ENCODE results near the gene HDAC4.

Gene HDAC4

DNA sequence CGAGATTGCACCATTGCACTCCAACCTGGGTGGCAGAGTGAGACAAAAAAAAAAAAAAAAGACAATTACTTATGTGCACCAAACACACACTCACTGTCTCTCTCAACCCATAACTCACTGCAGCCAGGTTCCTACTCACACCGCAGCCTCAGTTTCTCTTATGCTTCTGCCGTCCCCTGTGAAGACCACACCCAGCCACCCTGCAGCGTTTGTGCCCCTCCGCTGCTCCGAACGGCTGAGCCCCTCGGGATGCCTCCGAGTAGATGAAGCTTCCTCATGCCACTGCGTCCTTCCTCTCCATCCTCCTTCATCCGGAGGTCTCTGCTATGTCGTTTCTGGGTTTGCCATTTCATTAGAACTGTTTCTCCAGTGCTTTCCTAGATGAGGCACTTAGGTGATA is 392.8 kb downstream of the HDAC4 start:
- no peaks in the 10 kb centered on the region for H3K9me2 ChIP-seq (ENCODE audit: low read depth, low read length)
- TF ChIP-seq, protein P1, sequence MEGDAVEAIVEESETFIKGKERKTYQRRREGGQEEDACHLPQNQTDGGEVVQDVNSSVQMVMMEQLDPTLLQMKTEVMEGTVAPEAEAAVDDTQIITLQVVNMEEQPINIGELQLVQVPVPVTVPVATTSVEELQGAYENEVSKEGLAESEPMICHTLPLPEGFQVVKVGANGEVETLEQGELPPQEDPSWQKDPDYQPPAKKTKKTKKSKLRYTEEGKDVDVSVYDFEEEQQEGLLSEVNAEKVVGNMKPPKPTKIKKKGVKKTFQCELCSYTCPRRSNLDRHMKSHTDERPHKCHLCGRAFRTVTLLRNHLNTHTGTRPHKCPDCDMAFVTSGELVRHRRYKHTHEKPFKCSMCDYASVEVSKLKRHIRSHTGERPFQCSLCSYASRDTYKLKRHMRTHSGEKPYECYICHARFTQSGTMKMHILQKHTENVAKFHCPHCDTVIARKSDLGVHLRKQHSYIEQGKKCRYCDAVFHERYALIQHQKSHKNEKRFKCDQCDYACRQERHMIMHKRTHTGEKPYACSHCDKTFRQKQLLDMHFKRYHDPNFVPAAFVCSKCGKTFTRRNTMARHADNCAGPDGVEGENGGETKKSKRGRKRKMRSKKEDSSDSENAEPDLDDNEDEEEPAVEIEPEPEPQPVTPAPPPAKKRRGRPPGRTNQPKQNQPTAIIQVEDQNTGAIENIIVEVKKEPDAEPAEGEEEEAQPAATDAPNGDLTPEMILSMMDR (IDR thresholded peaks at IDR 0.05; ENCODE audit: low read length): no peak
- TF ChIP-seq EZH2 (IDR thresholded peaks at IDR 0.05; ENCODE audit: borderline replicate concordance, low read length): no peak
- H3K79me2 ChIP-seq (ENCODE audit: insufficient read depth, low read length): no peaks in the 10 kb centered on the region
- peaks cover 8% of the 10 kb centered on the region; the same call in 1 of the 2 replicates for H3K27me3 ChIP-seq (ENCODE audit: insufficient read depth, low read length)
- no peak overlapping the region for H3K27ac ChIP-seq (ENCODE audit: low read depth, low read length, poor library complexity, severe bottlenecking)
- H3K36me3 ChIP-seq (ENCODE audit: insufficient read depth, low read length): no peaks in the 10 kb centered on the region
- no peaks in the 10 kb centered on the region for H4K20me1 ChIP-seq (ENCODE audit: insufficient read depth, low read length)
- no peaks in the 10 kb centered on the region for H3K9me3 ChIP-seq (ENCODE audit: low read length)
- no peak overlapping the region for H3K4me3 ChIP-seq (ENCODE audit: low read depth, low read length, poor library complexity, severe bottlenecking)
- H3F3A ChIP-seq (ENCODE audit: insufficient read depth, low read length): no peaks in the 10 kb centered on the region
- H3K9ac ChIP-seq (ENCODE audit: low read length): no peak overlapping the region
- H2AFZ ChIP-seq (ENCODE audit: low read length): no peak overlapping the region
- H3K4me1 ChIP-seq (ENCODE audit: insufficient read depth, low read length, severe bottlenecking): no peaks in the 10 kb centered on the region
- H3K4me2 ChIP-seq (ENCODE audit: low read length): no peak overlapping the region

DNA sequence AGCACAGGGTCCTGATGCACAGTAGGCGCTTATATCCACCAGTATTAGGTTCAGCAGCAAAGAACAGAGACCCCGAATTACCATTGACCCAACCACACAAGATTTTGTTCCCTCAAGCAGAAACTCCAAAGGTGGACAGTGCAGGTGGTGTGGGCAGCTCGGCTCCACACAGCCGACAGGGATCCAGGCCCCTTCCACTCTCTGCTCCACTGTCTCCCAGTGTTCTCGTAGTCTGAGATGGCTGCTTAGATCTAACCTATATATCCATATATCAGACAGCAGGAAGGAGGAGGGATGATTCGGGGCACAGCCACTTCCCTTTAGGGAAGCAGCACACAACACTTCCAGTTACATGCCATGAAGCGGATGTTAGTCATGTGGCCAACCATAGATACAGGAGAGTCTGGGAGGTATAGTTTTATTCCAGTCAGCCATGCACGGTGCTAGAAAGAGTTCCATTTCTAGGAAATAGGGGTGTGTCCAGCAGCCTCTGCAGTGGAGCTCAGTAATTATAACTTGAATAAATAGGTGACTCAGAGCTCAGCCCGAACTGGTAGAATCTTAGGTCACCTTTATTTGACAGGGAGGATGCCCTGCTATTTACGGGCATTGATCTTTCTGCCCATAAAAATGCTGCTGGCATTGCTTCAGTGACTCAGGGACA is 394.1 kb downstream of the HDAC4 start:
- Histone ChIP-seq H3K27ac (ENCODE audit: low read depth, low read length, poor library complexity, severe bottlenecking) (no peak overlapping the region), H3K27me3 (ENCODE audit: insufficient read depth, low read length) (peaks cover 5% of the 10 kb centered on the region; the same call in 1 of the 2 replicates), H2AFZ (ENCODE audit: low read length) (no peak overlapping the region), H3K9ac (ENCODE audit: low read length) (no peak overlapping the region), H3K79me2 (ENCODE audit: insufficient read depth, low read length) (no peaks in the 10 kb centered on the region), H3K4me1 (ENCODE audit: insufficient read depth, low read length, severe bottlenecking) (no peaks in the 10 kb centered on the region), H4K20me1 (ENCODE audit: insufficient read depth, low read length) (no peaks in the 10 kb centered on the region), H3K9me3 (ENCODE audit: low read length) (no peaks in the 10 kb centered on the region), H3K36me3 (ENCODE audit: insufficient read depth, low read length) (no peaks in the 10 kb centered on the region), H3F3A (ENCODE audit: insufficient read depth, low read length) (no peaks in the 10 kb centered on the region), H3K9me2 (ENCODE audit: low read depth, low read length) (no peaks in the 10 kb centered on the region), H3K4me3 (ENCODE audit: low read depth, low read length, poor library complexity, severe bottlenecking) (no peak overlapping the region), H3K4me2 (ENCODE audit: low read length) (no peak overlapping the region)
- TF ChIP-seq, protein P1 (IDR thresholded peaks at IDR 0.05; ENCODE audit: low read length): no peak
- TF ChIP-seq EZH2 (IDR thresholded peaks at IDR 0.05; ENCODE audit: borderline replicate concordance, low read length): no peak

DNA sequence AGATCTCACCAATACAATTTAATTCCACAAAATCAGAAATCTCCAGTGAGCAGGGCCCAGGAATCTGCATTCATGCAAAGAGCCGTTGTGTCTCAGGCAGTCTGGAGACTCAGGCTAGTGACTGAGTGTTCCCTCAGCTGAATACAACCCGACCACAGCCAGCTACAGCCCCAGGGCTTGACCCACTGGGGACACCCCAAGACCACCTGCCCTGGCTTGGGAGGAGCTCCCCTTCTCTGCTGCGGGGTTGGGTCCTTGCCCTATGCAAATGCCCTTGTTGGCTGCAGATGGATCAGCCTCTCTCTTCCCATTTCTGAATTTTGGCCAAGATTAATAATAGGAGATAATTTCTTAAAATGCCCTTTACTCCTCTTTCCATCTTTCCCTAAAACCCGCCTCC is 395.2 kb downstream of the HDAC4 start:
- H3K27me3 ChIP-seq (ENCODE audit: insufficient read depth, low read length): peaks cover 3% of the 10 kb centered on the region; the same call in 1 of the 2 replicates
- no peaks in the 10 kb centered on the region for H4K20me1 ChIP-seq (ENCODE audit: insufficient read depth, low read length)
- no peak overlapping the region for H3K27ac ChIP-seq (ENCODE audit: low read depth, low read length, poor library complexity, severe bottlenecking)
- H3K9me2 ChIP-seq (ENCODE audit: low read depth, low read length): no peaks in the 10 kb centered on the region
- H3K79me2 ChIP-seq (ENCODE audit: insufficient read depth, low read length): no peaks in the 10 kb centered on the region
- H3K4me2 ChIP-seq (ENCODE audit: low read length): no peak overlapping the region
- no peaks in the 10 kb centered on the region for H3F3A ChIP-seq (ENCODE audit: insufficient read depth, low read length)
- no peak overlapping the region for H3K9ac ChIP-seq (ENCODE audit: low read length)
- H2AFZ ChIP-seq (ENCODE audit: low read length): no peak overlapping the region
- H3K9me3 ChIP-seq (ENCODE audit: low read length): no peaks in the 10 kb centered on the region
- no peak for TF ChIP-seq EZH2 (IDR thresholded peaks at IDR 0.05; ENCODE audit: borderline replicate concordance, low read length)
- TF ChIP-seq, protein P1 (IDR thresholded peaks at IDR 0.05; ENCODE audit: low read length): no peak
- no peaks in the 10 kb centered on the region for H3K36me3 ChIP-seq (ENCODE audit: insufficient read depth, low read length)
- no peak overlapping the region for H3K4me3 ChIP-seq (ENCODE audit: low read depth, low read length, poor library complexity, severe bottlenecking)
- no peaks in the 10 kb centered on the region for H3K4me1 ChIP-seq (ENCODE audit: insufficient read depth, low read length, severe bottlenecking)
